ACHN (cell line): ENCODE results near the gene UCN3.
"Not testable (repeated sequence)": the region's sequence is repeated elsewhere in the genome, so short reads cannot be mapped to it uniquely, and the experiment has no call there.

Experiments
- DNase-seq: peaks from one replicate; pipeline ENCODE4 v3.0.0-alpha.2; 2015
- in situ Hi-C: cut with HindIII; loops from 2 replicates; pipeline ENCODE4 v1.10.0; 2017; ENCODE audit warnings: low sequenced_read_pairs, low pct_ligation_motif_present, low pct_unique_long_range_greater_than_20kb

UCN3 gene

DNA sequence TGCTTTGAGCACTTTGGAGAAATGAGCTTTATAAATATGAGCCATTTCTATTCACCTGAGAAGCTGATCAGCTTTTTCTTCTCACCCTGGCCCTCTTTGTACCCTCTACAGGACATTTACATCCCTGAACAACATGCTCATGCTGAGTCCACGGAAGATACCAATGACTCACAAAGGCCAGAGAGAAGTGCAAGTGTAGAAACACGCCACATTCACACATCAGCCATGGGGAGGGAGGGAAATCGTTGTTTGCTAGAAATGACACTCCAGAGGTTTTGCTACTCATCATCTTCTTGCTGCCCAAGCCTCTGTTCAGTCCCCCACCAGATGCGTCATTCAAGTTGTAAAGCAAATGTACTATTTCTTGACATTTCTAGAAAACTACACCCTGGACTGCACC lies 2.8 kb upstream of the UCN3 start:
- in situ Hi-C loops = no loop called here
- no peak for DNase-seq

DNA sequence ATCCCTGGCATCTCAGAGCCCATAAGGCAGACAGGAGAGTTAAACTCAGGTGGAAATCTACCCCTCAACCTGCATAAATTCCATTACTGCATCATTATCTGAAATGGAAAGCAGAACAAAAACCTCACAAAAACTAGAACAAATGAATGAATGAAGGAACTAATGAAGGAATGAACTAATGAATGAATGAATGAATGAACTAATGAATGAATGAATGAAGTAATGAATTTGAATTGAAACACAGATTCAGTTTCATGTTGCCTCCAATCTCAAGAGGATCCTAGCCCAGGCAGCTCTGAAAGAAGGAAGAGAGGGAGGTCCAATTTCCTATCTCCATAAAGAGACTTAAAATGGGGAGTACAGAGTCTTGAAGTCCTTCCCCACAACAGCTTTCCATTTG lies 1.9 kb upstream of the UCN3 start:
- in situ Hi-C loops = no loop called here
- no peak for DNase-seq

DNA sequence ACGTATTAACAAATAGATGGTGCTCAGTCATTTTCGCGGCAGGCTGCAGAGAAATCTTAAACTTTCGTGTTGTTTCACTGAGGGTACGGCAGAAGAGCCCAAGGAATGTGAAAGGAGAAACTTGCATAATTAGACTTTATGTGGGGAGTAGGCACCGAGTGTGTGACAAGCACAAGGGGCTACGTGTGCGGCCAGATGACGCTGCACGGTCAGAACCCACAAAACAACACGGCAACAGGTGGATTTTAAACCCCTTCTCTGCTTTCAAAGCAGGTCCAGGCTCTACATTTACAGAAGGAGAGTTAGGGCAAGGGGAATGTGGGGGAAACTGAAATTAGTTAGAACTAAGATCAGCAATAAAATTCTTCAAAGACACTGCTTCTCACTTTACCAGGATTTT lies 392 bp upstream of the UCN3 start:
- in situ Hi-C loops = no loop called here

DNA sequence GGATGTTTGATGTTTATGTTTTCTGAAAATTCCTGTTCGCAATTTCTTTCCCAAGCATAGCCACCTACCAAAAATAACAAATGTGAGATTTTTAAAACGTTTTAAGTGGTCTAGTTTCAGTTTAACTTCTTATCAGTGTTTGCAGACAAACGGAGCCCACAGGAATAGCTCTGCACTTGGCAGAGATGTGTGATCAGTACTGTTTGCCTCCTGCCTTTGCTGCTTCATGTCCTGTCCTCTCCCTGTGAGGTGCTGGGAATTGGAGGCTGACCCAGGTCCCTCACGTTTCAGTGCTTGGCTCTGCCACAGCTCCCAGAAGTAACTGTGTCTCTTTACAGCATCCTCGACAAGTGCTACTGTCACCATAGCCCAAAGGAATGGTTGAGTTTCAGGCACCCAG lies 1.2 kb downstream of the UCN3 start:
- in situ Hi-C loops = no loop called here
- DNase-seq = no peak

More for the DNA sequence above, 392 bp upstream of the UCN3 start:
- no peak for DNase-seq

DNA sequence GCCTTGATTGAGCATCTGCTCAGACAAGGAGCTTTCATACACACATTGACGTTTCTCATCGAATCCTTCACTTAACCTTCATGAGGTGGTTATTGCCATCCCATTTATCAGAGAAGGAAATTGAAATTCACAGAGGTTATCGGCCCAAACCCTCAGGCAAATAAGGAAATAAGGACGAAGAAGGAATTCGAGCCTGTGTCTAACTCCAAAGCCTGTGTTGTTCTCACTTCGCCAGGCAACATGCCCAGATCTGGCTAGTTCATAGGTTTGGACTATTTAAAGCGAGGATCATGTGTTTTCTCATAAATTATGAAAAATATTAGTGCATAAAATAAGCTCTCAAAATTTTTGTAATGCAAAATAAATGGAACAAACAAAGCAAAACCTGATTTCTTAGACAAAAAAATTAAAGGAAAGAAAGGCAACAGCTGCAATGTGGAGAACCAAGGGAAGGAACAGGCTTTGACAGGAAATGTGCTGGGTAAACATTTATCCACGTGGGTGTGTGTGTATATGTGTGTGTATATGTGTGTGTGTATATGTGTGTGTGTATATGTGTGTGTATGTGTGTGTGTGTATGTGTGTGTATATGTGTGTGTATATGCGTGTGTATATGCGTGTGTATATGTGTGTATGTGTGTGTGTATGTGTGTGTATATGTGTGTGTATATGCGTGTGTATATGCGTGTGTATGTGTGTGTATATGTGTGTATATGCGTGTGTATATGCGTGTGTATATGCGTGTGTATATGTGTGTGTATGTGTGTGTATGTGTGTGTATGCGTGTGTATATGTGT lies 4.8 kb downstream of the UCN3 start:
- in situ Hi-C loops = no loop called here
- DNase-seq = no peak

DNA sequence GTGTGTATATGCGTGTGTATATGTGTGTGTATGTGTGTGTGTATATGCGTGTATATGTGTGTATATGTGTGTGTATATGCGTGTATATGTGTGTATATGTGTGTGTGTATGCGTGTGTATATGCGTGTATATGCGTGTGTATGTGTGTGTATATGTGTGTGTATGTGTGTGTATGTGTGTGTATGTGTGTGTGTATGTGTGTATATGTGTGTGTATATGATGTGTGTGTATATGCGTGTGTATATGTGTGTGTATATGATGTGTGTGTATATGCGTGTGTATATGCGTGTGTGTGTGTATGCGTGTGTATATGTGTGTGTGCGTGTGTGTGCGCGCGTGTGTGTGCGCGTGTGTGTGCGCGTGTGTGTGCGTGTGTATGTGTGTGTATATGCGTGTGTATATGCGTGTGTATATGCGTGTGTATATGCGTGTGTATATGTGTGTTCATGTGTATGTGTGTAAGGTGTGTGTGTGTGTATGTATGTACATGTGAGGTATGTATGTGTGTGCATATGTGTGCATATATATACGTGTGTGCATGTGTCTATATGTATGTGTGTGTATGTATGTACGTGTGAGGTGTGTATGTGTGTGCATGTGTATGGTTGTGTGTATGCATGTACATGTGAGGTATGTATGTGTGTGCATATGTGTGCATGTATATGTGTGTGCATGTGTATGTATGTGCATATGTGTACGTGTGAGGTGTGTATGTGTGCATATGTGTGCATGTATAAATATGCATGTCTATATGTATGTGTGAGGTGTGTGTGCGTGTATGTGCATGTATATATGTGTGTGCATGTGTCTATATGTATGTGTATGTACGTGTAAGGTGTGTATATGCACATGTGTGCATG lies 6.0 kb downstream of the UCN3 start:
- in situ Hi-C loops = no loop called here
- DNase-seq = no peak

DNA sequence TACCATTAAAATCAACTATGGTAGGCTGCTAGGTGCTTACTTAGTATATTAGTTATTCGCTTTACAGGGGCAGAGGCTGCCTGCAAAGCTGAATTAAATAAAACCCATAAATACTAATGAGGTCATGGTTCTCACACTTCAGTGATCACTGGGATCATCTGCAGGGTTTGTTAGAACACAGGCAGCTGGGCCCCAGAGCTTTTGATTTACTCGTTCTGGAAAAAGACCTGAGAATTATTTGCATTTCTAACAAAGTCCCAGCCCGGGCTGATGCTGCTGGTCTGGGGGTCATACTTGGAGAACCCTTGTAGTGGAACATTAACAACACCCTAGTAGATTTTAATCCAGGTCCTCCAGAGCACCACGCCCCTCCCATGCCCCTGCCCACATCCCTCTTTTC lies 8.5 kb downstream of the UCN3 start:
- in situ Hi-C loops = no loop called here
- no peak for DNase-seq

DNA sequence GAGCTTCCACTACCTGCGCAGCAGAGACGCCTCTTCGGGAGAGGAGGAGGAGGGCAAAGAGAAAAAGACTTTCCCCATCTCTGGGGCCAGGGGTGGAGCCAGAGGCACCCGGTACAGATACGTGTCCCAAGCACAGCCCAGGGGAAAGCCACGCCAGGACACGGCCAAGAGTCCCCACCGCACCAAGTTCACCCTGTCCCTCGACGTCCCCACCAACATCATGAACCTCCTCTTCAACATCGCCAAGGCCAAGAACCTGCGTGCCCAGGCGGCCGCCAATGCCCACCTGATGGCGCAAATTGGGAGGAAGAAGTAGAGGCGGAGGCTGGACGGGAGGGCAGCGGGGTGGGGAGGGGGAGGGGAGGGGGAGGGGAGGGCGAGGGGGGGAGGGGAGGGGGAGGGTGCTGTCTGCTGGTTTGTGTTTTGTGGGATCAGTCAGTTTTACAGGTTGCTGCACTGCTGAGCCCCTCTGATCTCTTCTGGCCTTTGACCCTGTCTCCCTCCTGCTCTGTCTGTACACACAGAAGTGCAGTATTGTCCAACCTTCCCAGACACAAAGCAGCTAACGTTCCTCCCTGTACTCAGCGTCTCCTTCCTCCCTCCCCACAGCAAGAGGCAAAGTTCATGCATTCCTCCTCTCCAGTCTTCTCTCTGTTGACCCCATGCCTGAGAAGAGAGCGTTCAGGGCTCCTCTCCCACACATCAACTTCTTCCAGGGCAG lies 9.3 kb downstream of the UCN3 start:
- in situ Hi-C loops = no loop called here
- DNase-seq = no peak

DNA sequence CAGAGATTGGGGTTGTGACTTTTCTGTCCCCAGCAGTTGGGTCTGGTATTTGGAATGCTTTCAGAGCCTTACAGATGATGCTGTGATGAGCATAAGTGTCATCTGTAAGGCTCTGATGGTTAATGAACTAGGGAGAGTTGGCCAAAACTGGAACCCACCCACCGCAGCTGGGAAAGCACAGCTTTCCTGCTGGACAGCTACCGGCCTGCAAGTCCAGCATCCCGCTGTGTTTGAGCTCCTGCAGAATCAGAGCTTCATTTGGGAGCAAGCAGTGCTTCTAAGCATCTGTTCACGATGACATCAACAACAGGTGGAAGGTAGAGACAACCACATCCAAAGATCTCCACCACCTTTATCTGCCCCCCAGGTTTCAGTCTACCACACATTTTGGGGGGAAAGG lies 11.7 kb downstream of the UCN3 start:
- in situ Hi-C loops = no loop called here
- DNase-seq = no peak

DNA sequence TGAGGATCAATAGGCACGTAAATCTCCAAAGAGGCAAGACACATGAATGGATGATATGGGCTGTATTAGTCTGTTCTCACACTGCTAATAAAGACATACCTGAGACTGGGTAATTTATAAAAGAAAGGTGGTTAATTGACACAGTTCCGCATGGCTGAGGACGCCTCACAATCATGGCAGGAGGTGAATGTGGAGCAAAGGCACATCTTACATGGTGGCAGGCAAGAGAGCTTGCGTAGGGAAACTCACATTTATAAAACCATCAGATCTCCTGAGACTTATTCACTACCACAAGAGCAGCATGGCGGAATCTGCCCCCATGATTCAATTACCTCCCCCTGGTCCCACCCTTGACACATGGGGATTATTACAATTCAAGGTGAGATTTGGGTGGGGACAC lies 14.4 kb downstream of the UCN3 start:
- DNase-seq, in situ Hi-C loops: not testable (repeated sequence)

DNA sequence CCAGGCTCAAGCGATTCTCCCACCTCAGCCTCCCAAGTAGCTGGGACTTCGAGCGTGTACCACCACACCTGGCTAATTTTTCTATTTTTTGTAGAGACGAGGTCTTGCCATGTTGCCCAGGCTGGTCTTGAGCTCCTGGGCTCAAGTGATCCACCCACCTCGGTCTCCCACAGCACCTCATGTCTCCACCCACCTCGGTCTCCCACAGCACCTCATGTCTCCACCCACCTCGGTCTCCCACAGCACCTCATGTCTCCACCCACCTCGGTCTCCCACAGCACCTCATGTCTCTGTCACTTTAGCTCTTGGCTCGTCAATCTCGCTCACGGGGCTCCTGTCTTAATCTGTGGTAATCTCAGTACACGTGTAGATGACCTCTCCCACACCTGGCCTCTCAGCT lies 15.6 kb downstream of the UCN3 start:
- in situ Hi-C loops, DNase-seq: not testable (repeated sequence)

DNA sequence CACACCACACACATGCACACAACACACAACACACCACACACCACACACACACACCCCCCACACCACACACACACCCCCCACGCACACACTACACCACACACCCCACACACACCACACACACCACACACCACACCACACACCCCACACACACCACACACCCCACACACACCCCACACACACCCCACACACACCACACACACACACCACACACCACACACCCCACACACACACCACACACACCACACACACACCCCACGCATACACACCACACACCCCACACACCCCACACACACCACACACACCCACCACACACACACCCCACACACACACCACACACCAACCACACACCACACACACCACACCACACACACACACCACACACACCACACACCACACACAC lies 16.4 kb downstream of the UCN3 start:
- DNase-seq = no peak
- in situ Hi-C loops = no loop called here

DNA sequence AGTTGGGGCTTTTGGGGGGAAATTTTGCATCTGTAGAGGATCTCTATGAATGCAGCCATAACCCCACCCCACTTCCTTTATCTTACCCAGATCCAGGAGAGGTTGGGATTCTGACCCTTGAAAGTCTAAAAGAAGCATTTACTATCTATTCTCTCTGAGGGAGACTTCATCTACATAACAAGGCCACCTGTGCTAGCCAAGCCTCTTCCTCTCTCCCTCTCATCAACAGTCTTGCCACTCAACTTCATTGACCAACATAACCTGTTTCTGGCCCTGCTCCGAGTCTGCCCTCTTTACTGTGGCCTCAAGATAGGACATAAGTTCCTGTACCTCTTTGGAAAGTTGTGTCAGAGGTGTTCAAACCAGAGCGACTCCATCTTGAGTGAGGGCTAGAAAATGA lies 20.5 kb downstream of the UCN3 start:
- no peak for DNase-seq
- in situ Hi-C loops = no loop called here

DNA sequence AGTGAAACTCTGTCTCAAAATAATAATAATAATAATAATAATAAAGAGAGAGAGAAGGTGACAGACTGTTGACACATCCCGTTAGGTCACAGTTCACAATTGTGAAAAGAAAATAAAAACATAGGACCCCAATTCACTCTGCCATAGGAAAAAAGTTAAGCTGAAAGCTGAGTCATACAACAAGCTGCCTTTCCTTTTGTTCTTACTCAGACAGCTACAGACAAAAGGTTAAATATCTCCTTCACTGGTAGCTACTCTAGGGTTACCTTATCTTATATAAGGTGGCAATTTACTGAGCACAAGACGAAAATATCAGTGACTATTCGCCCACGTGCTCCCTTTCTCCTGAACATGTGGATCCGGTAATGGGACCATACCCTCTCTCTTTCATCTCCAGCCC lies 22.4 kb downstream of the UCN3 start:
- in situ Hi-C loops = no loop called here
- DNase-seq = no peak

DNA sequence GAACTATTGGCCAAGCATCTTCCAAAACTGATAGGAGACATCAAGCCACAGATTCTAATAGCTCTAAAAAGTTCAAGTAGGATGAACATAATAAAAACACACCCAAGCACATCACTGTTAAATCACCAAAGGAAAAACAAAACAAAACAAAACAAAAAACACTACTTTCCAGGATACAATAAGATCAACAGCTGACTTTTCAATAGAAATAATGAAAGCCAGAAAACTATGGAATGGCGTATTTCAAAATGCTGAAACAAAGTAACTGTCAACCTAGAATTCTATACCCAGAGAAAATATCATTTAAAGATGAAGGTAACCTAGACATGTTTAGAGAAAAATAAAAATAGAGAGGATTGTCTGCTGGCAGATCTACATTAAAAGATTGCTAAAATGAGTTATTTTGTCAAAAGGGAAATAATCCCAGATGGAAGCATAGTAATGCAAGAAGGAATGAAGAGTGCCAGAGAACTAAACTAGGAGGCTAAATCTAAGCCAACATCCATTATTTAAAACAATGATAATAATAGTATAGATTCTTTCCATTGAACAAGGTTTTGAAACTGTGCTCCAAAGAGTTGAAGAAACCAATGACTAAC lies 25.9 kb downstream of the UCN3 start:
- DNase-seq = no peak
- in situ Hi-C loops = no loop called here

DNA sequence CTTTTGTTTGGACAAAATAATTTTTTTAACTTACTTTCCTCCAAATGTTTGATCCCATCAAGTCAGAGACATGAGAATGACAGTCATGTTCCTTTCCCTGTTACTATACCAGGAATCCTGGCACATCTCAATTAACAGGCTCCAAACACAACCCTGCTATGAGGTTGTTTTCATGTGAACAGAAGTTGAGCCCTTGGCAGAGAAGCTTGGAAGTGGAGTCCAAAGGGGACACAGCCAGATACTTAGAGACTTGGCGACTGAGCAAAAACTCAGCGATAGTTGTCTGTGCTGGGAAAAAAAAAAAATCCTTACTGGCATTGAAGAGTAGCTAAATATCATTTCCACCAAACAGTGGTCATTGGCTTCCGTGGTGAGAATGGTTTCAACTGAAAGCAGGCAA lies 27.0 kb downstream of the UCN3 start:
- DNase-seq = no peak
- in situ Hi-C loops = no loop called here

DNA sequence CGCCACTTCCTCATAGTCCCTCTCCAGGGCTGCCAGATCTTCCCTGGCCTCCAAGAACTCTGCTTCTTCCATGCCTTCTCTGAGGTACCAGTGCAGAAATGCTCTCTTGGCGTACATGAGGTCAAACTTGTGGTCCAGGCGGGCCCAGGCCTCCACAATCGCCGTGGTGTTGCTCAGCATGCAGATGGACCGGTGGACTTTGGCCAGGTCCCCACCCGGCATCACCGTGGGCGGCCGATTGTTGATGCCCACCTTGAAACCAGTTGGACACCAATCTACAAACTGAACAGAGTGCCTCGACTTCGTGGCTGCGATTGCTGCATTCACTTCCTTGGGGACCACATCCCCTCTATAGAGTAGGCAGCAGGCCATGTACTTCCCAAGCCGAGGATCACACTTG lies 28.8 kb downstream of the UCN3 start:
- in situ Hi-C loops = no loop called here
- DNase-seq = no peak

DNA sequence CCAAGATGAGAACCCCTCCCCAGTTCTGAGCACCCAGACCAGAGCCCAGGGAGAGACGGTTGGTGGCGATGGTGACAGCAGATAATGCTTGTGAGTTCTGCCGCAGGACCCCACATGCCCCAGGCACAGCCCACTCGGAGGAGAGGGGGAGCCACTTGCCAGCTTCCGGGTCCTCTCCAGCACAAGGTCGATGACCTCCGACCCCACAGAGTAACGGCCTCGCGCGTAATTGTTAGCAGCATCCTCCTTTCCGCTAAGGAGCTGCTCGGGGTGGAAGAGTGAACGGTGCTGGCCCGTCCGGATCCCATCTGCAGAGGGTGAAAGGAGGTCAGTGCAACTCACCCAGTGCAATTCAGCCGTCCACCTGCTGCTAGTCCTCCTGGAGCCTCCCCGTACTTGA lies 30.4 kb downstream of the UCN3 start:
- in situ Hi-C loops = no loop called here
- DNase-seq = no peak
